K562 (cell line): ENCODE measurements around the gene CCNY. TPM values are rescaled to one million over a fixed set of nuclear protein-coding genes. Genes with fewer than 3 reads are reported as not detected.
A peak's percentile ranks its signal among the peaks of the same experiment; 100 is the strongest.

Experiments used
- AFF1 ChIP-seq, 2 experiments: fragments of 450-650 bp; IDR thresholded peaks; 2 replicates each; pipeline ENCODE4 v1.6.1; 2018; ENCODE audit warnings: mild to moderate bottlenecking in 2 of 2, low read depth in 1 of 2; ENCODE audit not compliant: partially characterized antibody in 2 of 2
- ATF1 ChIP-seq, 2 experiments: fragments of 450-650 bp in 1 of 2; IDR thresholded peaks; 2 replicates each; pipeline ENCODE4 v1.6.1; 2016; ENCODE audit warnings: missing compliant biosample characterization in 1 of 2, missing genetic modification characterization in 1 of 2
- ATF3 ChIP-seq, 2 experiments: fragments of 450-650 bp in 1 of 2; sonication (generic) in 1 of 2; formaldehyde crosslinking in 1 of 2; IDR thresholded peaks in 1 of 2; conservative IDR thresholded peaks in 1 of 2; 2 replicates each; pipeline versions ENCODE4 v1.6.1 to v1.8.1; 2016 to 2023; ENCODE audit warnings: mild to moderate bottlenecking in 2 of 2, moderate library complexity in 2 of 2, inconsistent platforms in 1 of 2, missing genetic modification reagents in 1 of 2
- BCL6 ChIP-seq: fragments of 250-450 bp; sonication (Bioruptor Pico); IDR thresholded peaks from 2 replicates; pipeline ENCODE4 v1.4.0; 2020
- DDX20 ChIP-seq: fragments of 450-650 bp; IDR thresholded peaks from 2 replicates; pipeline ENCODE4 v1.6.1; 2016; ENCODE audit warnings: missing genetic modification characterization, low read depth, mild to moderate bottlenecking, missing compliant biosample characterization, moderate library complexity
- FOXA3 ChIP-seq, 2 experiments: fragments of 450-650 bp in 1 of 2; sonication (generic) in 1 of 2; formaldehyde crosslinking; IDR thresholded peaks in 1 of 2; conservative IDR thresholded peaks in 1 of 2; 2 replicates each; pipeline versions ENCODE4 v1.4.0 to v1.8.0; 2020 to 2022; ENCODE audit warnings: mild to moderate bottlenecking in 2 of 2, missing genetic modification reagents in 1 of 2
- MAFF ChIP-seq: IDR thresholded peaks from 2 replicates; pipeline ENCODE4 v1.6.1; 2012; ENCODE audit warnings: low read length, improper control_type of control experiment
- PTTG1 ChIP-seq: fragments of 450-650 bp; IDR thresholded peaks from 2 replicates; pipeline ENCODE4 v1.6.1; 2016; ENCODE audit warnings: low read depth, mild to moderate bottlenecking, missing genetic modification characterization, missing compliant biosample characterization
- SMAD2 ChIP-seq: fragments of 150-350 bp; IDR thresholded peaks from 2 replicates; pipeline ENCODE4 v1.6.1; 2014; ENCODE audit warnings: low read depth, mild to moderate bottlenecking, low read length
- TRIM28 ChIP-seq: fragments of 450-650 bp; IDR thresholded peaks from 2 replicates; pipeline ENCODE4 v1.6.1; 2017
- ZFP30 ChIP-seq: fragments of 250-450 bp; sonication (Bioruptor Pico); IDR thresholded peaks from 2 replicates; pipeline ENCODE4 v1.8.0; 2022; ENCODE audit warnings: moderate library complexity, mild to moderate bottlenecking, inconsistent platforms, borderline replicate concordance
- ZKSCAN3 ChIP-seq: fragments of 250-450 bp; sonication (Bioruptor Pico); IDR thresholded peaks from 2 replicates; pipeline ENCODE4 v1.4.0; 2020
- ZNF165 ChIP-seq: fragments of 250-450 bp; sonication (Bioruptor Pico); IDR thresholded peaks from 2 replicates; pipeline ENCODE4 v1.4.0; 2020; ENCODE audit warnings: borderline replicate concordance
- ZNF212 ChIP-seq: fragments of 450-650 bp; formaldehyde crosslinking; IDR thresholded peaks from 2 replicates; pipeline ENCODE4 v1.4.0; 2020; ENCODE audit warnings: mild to moderate bottlenecking
- ZNF586 ChIP-seq: fragments of 450-650 bp; formaldehyde crosslinking; conservative IDR thresholded peaks from 2 replicates; pipeline ENCODE4 v1.4.0; 2020; ENCODE audit warnings: mild to moderate bottlenecking, moderate library complexity
- ZNF76 ChIP-seq: fragments of 250-450 bp; sonication (Bioruptor Pico); IDR thresholded peaks from 2 replicates; pipeline ENCODE4 v1.4.0; 2020; ENCODE audit warnings: mild to moderate bottlenecking, moderate library complexity, borderline replicate concordance
- ZNF79 ChIP-seq: fragments of 250-450 bp; sonication (Bioruptor Pico); IDR thresholded peaks from 2 replicates; pipeline ENCODE4 v1.4.0; 2020; ENCODE audit warnings: low read depth, mild to moderate bottlenecking, moderate library complexity
- polyA plus RNA-seq, 8 experiments: library from polyadenylated mRNA; depleted of rRNA in 4 of 8; stranded (reverse) in 5 of 8; unstranded in 3 of 8; fragments of >200 nt; fragmentation: Nextera tagmentation in 2 of 8; fragmentation: Illumina TruSeq in 1 of 8; extraction: Ambion mirVana in 2 of 8; extraction: Trizol in 1 of 8; gene quantifications; 2 replicates each; pipeline versions ENCODE4 v1.2.1 to v1.2.3, GENCODE V29; 2011 to 2014; ENCODE audit warnings: inconsistent platforms in 1 of 8, missing spikeins in 1 of 8
- total RNA-seq, 7 experiments: library from RNA; depleted of rRNA in 6 of 7; stranded (reverse); fragments of >200 nt in 6 of 7; fragmentation: Illumina TruSeq in 2 of 7; extraction: Trizol in 2 of 7; gene quantifications; 2 replicates each; pipeline versions ENCODE4 v1.2.1 to v1.2.3, GENCODE V29; 2011 to 2021; ENCODE audit warnings: low replicate concordance in 1 of 7

CCNY gene
- total and polyA plus RNA-seq, 9 of the 15 experiments (the other 6 are each of a cell fraction or from before 2014, with no cell fraction given): 8.4 to 109 (median 38.6) TPM

GRCh38 chr10:35386594-35387174 is 50.4 kb downstream of the CCNY start (continued):
- TF ChIP-seq ZNF212 (CRISPR knock-in tag) (0 out of 2 replicates have a peak, but pooled peaks have one; percentile 45), ATF1 (CRISPR knock-in tag; IDR thresholded peaks at IDR 0.05) (no peak), ATF1 (tag; IDR thresholded peaks at IDR 0.05) (0 out of 2 replicates have a peak, but pooled peaks have one; percentile 8), MAFF (no peak), DDX20 (peak; percentile 18; the same call in 1 of the 2 replicates), ZNF165 (CRISPR knock-in tag) (peak; percentile 85; the same call in 1 of the 2 replicates), TRIM28 (no peak), ZNF76 (CRISPR knock-in tag) (peak; percentile 89), ATF3 (IDR thresholded peaks at IDR 0.05) (peak; percentile 77), ATF3 (CRISPR knock-in tag; conservative IDR thresholded peaks at IDR 0.05) (no peak), ZKSCAN3 (0 out of 2 replicates have a peak, but pooled peaks have one; percentile 23), ZNF586 (CRISPR knock-in tag) (0 out of 2 replicates have a peak, but pooled peaks have one; percentile 36), BCL6 (CRISPR knock-in tag) (peak; percentile 76), ZFP30 (0 out of 2 replicates have a peak, but pooled peaks have one; percentile 17), ZNF79 (CRISPR knock-in tag) (peak; percentile 91), PTTG1 (peak; percentile 50; the same call in 1 of the 2 replicates), AFF1 (IDR thresholded peaks at IDR 0.05; ENCODE audit: low read depth in 1 of 2, partially characterized antibody in 2 of 2) (peak in 1 of 2 experiments; percentile 58), SMAD2 (no peak), FOXA3 (CRISPR knock-in tag; conservative IDR thresholded peaks at IDR 0.05 in 1 of 2, IDR thresholded peaks at IDR 0.05 in 1 of 2) (peak in 1 of 2 experiments; percentile 54; a peak in 2 of 4 replicates)
